Endothelial cell of coronary artery (primary cell): ENCODE data around the gene SNRNP200. TPM values are rescaled to one million over a fixed set of nuclear protein-coding genes. Genes with fewer than 3 reads are reported as not detected.

Experiments
- total RNA-seq: library from RNA; depleted of rRNA; stranded (reverse); fragments of >200 nt; gene quantifications from 2 replicates; pipeline ENCODE4 v1.2.3, GENCODE V29; 2014

SNRNP200 gene
- 55.1 and 59.1 TPM in 2 replicates for total RNA-seq

DNA sequence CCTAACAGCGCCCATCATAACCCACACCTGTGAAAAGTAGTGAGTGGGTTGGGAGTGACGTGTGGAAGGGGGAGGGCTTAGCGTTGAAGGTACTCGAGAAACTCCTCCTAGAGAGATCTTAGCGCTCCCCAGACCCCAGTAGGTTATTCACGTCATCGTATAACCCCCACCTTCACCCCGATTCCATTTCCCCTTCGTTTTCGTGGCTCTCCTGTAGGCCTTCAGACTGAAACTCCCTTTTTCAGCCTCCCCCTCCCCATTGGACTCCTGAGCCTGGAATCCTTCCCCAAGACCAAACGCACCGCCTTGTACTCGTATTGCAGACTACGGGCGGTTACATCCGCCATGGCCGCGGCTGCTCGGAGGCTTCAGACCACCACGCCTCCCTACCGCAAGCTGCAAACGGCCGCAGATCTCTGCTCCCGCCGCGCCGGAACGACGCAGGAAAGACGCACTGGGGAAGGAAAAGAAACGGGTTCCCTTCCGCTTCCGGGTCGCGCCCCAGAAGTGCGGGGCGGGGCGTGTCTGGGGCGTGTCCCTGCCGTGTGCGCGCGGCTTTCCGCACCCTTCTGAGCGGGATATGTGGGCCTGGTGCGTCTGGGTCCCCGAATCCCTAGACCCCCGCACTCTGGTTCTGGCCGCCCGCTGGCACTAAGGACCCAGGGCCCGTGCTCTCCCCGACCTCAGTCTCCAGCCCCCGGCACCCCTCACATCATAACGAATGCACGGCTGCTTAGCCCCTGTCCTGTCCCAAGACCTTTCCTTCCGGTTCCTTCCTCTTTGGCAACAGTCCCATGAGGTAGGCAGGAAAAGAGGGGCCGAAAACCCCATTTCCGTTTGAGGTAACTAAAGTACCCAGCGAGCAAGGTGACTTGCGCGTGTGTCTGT, at the start of gene SNRNP200:
Gene SNRNP200, minus strand, starts transcription at position 456 of the 888 bp plus-strand sequence. Its CDS starts 109 bp downstream, at position 347.

GRCh38 chr2:96325041-96325883, 19.9 kb upstream of the SNRNP200 start, which contains the start of gene ITPRIPL1:
TSS of gene ITPRIPL1 (plus strand) at chr2:96325317. CDS start at chr2:96325840, 523 bp downstream.

DNA sequence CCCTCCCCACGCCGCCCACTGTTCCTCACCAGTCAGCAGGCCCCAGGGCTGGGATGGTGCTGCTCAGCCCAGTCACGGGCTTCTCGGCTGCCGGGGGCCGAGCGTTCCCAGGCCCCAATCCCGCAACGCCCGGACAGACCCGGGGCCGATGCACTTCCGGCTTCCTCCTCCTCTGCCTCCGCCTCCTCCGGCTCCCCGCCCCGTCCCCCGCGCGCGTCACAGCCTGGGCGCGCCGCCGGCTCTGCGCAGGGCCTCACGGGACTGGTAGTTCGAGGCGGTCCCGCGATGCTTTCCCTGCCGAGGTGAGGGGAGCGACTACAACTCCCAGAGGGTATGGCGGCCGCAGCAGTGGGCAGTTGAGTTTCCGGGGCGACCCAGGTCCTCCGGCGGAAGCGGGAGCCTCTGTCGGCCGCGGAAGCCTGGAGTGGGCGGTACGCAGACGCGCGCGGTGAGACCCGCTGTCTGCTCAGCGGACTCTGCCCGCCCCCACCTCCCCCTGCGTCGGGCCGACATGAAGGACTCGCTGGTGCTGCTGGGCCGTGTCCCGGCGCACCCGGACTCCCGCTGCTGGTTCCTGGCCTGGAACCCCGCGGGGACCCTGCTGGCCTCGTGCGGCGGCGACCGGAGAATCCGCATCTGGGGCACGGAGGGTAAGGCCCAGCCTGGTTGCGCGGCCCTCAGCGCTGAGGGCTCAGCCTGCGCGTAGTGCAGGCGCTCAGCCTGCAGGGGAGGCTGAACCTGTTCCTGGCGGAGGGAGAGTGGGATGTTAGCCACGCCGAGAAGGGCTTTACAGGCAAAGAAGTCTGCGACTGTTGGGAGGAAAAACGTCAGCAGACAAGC, 39.3 kb downstream of the SNRNP200 start, which contains the start of the genes CIAO1 and TMEM127:
Gene CIAO1, plus strand, starts transcription at position 386 of the 840 bp plus-strand sequence. Its CDS starts 126 bp downstream, at position 512.
Gene TMEM127, minus strand, starts transcription at position 158 of the 840 bp plus-strand sequence. CDS start 616 bp downstream, outside the sequence.

Other genes with a start within 250 kb of the SNRNP200 start
- not detected in 2 replicates for gene ADRA2B, start 189.0 kb downstream of the SNRNP200 start, total RNA-seq
- not detected in 2 replicates for gene ASTL, start 167.0 kb downstream of the SNRNP200 start, total RNA-seq
- 0.09 and 0.54 TPM in 2 replicates for gene DUSP2, start 160.1 kb downstream of the SNRNP200 start, total RNA-seq
- 148 and 170 TPM in 2 replicates for gene STARD7, start 96.7 kb downstream of the SNRNP200 start, total RNA-seq
- gene TMEM127, start 39.5 kb downstream of the SNRNP200 start, total RNA-seq, result 13.9 and 16.8 TPM in 2 replicates
- gene CIAO1, start 39.3 kb downstream of the SNRNP200 start, total RNA-seq, result 70.8 and 81.8 TPM in 2 replicates
- gene ITPRIPL1, start 19.8 kb upstream of the SNRNP200 start, total RNA-seq, result 0.75 and 0.99 TPM in 2 replicates
- 8.7 and 18.6 TPM in 2 replicates for gene NCAPH, start 30.2 kb upstream of the SNRNP200 start, total RNA-seq
- gene NEURL3, start 199.8 kb upstream of the SNRNP200 start, total RNA-seq, result not detected in 2 replicates
- gene ARID5A, start 231.2 kb upstream of the SNRNP200 start, total RNA-seq, result 7.7 and 7.9 TPM in 2 replicates